K562 (cell line): ENCODE data around the gene OPRL1. TPM values are rescaled to one million over a fixed set of nuclear protein-coding genes. Genes with fewer than 3 reads are reported as not detected.
A peak's percentile ranks its signal among the peaks of the same experiment; 100 is the strongest.

ENCODE experiments used
- ATAC-seq: fragments of 200-7000 bp; cut with Tn5 transposase; 3 replicates; pipeline ENCODE4 v1.9.1; 2020; ENCODE audit warnings: moderate library complexity
- BruUV-seq: library from RNA; stranded (reverse); fragments of 400-500 nt; replicated peaks from 2 replicates; lab custom pipeline; 2021; lab: Mats Ljungman, UMichigan
- CTCF ChIA-PET: fragments of 300-600 bp; formaldehyde crosslinking; extraction: SDS; loops from one replicate; lab custom pipeline; 2021; ENCODE audit warnings: low intra/inter-chr PET ratio; lab: Yijun Ruan, JAX
- POLR2A ChIA-PET: fragments of 300-600, 350-650 bp; sonication (Branson Sonifier 250); formaldehyde crosslinking; extraction: SDS; loops from one replicate; lab custom pipeline; 2021; ENCODE audit warnings: antibody characterized with exemption, inconsistent platforms; lab: Yijun Ruan, JAX
- DNase-seq, 4 experiments: peaks; one replicate each; pipeline versions ENCODE4 v3.0.0 to v3.0.0-alpha.2; 2011 to 2018; ENCODE audit warnings: low spot score in 3 of 4, mixed read lengths in 3 of 4; ENCODE audit errors: extremely low read depth in 1 of 4
- FAIRE-seq: peaks from 2 replicates; lab custom pipeline; 2011; peaks lifted over from hg19 to GRCh38; lab: Jason Lieb, UNC
- H2AFZ ChIP-seq: 2 replicates; pipeline ENCODE4 v1.6.0; 2011; ENCODE audit warnings: low read depth, low read length, control low read depth, inconsistent platforms
- H3K27ac ChIP-seq: fragments of 200-600 bp; 3 replicates; pipeline ENCODE4 v1.8.0; 2011; ENCODE audit warnings: low read depth, mild to moderate bottlenecking, control low read depth, inconsistent platforms, low read length, moderate library complexity, mixed read lengths; ENCODE audit errors: extremely low read depth
- H3K27me3 ChIP-seq, 2 experiments: fragments of 300-600 bp in 1 of 2; 2 replicates in 1 of 2; 3 replicates in 1 of 2; pipeline versions ENCODE4 v1.6.0 to v1.8.0; 2011; ENCODE audit warnings: inconsistent platforms in 2 of 2, low read length in 2 of 2, mild to moderate bottlenecking in 1 of 2, mixed read lengths in 1 of 2, moderate library complexity in 1 of 2; ENCODE audit not compliant: control insufficient read depth in 2 of 2, insufficient read depth in 2 of 2
- H3K36me3 ChIP-seq: fragments of 300-600 bp; 3 replicates; pipeline ENCODE4 v1.8.0; 2011; ENCODE audit warnings: mild to moderate bottlenecking, low read length, inconsistent platforms; ENCODE audit not compliant: control insufficient read depth, insufficient read depth
- H3K4me1 ChIP-seq, 2 experiments: fragments of 200-600 bp in 1 of 2; replicated peaks in 1 of 2; 2 replicates in 1 of 2; 3 replicates in 1 of 2; pipeline versions ENCODE4 v1.5.1 to v1.8.0; 2011; ENCODE audit warnings: inconsistent platforms in 2 of 2, low read length in 2 of 2, mild to moderate bottlenecking in 1 of 2, mixed read lengths in 1 of 2, moderate library complexity in 1 of 2; ENCODE audit not compliant: control insufficient read depth in 2 of 2, insufficient read depth in 2 of 2
- H3K4me2 ChIP-seq: 2 replicates; pipeline ENCODE4 v1.6.1; 2011; ENCODE audit warnings: low read length, control low read depth, inconsistent platforms, mixed read lengths; ENCODE audit not compliant: insufficient read depth
- H3K4me3 ChIP-seq: fragments of 200-600 bp; sonication (generic), shearing (Covaris generic); 2 replicates; pipeline ENCODE4 v1.5.1; 2016; ENCODE audit warnings: control low read depth, inconsistent platforms
- H3K79me2 ChIP-seq: fragments of 200-600 bp; 3 replicates; pipeline ENCODE4 v1.8.0; 2011; ENCODE audit warnings: low read length, inconsistent platforms; ENCODE audit not compliant: control insufficient read depth, insufficient read depth
- H3K9ac ChIP-seq, 2 experiments: 2 replicates each; pipeline versions ENCODE4 v1.6.0 to v1.6.1; 2011; ENCODE audit warnings: low read depth in 2 of 2, low read length in 2 of 2, control low read depth in 1 of 2, inconsistent platforms in 1 of 2, mild to moderate bottlenecking in 1 of 2, mixed read lengths in 1 of 2; ENCODE audit not compliant: insufficient read depth in 1 of 2
- H3K9me1 ChIP-seq: one replicate; pipeline ENCODE4 v1.6.0; 2011; ENCODE audit warnings: inconsistent platforms, mild to moderate bottlenecking, low read length, moderate library complexity; ENCODE audit not compliant: control insufficient read depth, insufficient read depth
- H3K9me3 ChIP-seq: replicated peaks from 2 replicates; pipeline ENCODE4 v1.5.1; 2011; ENCODE audit warnings: low read depth, low read length, inconsistent platforms; ENCODE audit not compliant: control insufficient read depth, insufficient read depth
- H4K20me1 ChIP-seq: replicated peaks from 2 replicates; pipeline ENCODE4 v1.6.1; 2011; ENCODE audit warnings: low read length, inconsistent platforms, mixed read lengths; ENCODE audit not compliant: control insufficient read depth, insufficient read depth
- AFF4 ChIP-seq: sonication (generic); formaldehyde crosslinking; IDR thresholded peaks from 2 replicates; pipeline ENCODE4 v1.8.0; 2023; ENCODE audit warnings: mild to moderate bottlenecking, missing genetic modification reagents
- BRF2 ChIP-seq: IDR thresholded peaks from 3 replicates; pipeline ENCODE4 v1.6.1; 2011; ENCODE audit warnings: borderline replicate concordance, mild to moderate bottlenecking; ENCODE audit not compliant: insufficient read length, insufficient read depth
- HBP1 ChIP-seq: fragments of 450-650 bp; formaldehyde crosslinking; IDR thresholded peaks from 2 replicates; pipeline ENCODE4 v1.4.0; 2022; ENCODE audit warnings: missing genetic modification characterization
- NFIX ChIP-seq: fragments of 250-450 bp; sonication (Bioruptor Pico); IDR thresholded peaks from 2 replicates; pipeline ENCODE4 v1.4.0; 2020; ENCODE audit warnings: low read depth, mild to moderate bottlenecking, moderate library complexity
- PRPF4 ChIP-seq: fragments of 200-400 bp; formaldehyde crosslinking; IDR thresholded peaks from one replicate; pipeline ENCODE4 v1.6.1; 2017; ENCODE audit warnings: low read length, low read depth, mild to moderate bottlenecking; ENCODE audit not compliant: insufficient read depth, poor library complexity, severe bottlenecking
- TEAD4 ChIP-seq, 2 experiments: sonication (generic) in 1 of 2; formaldehyde crosslinking in 1 of 2; IDR thresholded peaks; 2 replicates each; pipeline versions ENCODE4 v1.6.1 to v1.8.0; 2012 to 2022; ENCODE audit warnings: borderline replicate concordance in 1 of 2, inconsistent platforms in 1 of 2, low read length in 1 of 2, mild to moderate bottlenecking in 1 of 2, missing genetic modification reagents in 1 of 2
- ZBTB7A ChIP-seq: IDR thresholded peaks from 2 replicates; pipeline ENCODE4 v1.6.1; 2011; ENCODE audit warnings: low read depth, mild to moderate bottlenecking, low read length, moderate library complexity, borderline replicate concordance; ENCODE audit not compliant: control insufficient read depth
- ZNF551 ChIP-seq: fragments of 250-450 bp; sonication (Bioruptor Pico); IDR thresholded peaks from 2 replicates; pipeline ENCODE4 v1.5.0; 2021; ENCODE audit warnings: mild to moderate bottlenecking, moderate library complexity
- ZNF592 ChIP-seq: fragments of 450-650 bp; IDR thresholded peaks from 2 replicates; pipeline ENCODE4 v1.6.1; 2017; ENCODE audit warnings: antibody characterized with exemption, mild to moderate bottlenecking
- WGBS: fragments of 100-300 bp; shearing (Covaris generic); methylation state at CpG from one replicate; pipeline ENCODE4 v1.1.6; 2016; ENCODE audit warnings: low coverage, mixed read lengths; ENCODE audit not compliant: insufficient coverage; ENCODE audit errors: missing lambda C conversion rate; 5-methylcytosine and 5-hydroxymethylcytosine counted together
- in situ Hi-C: fragments of 300-500 bp; cut with MboI; formaldehyde crosslinking; loops from 4 replicates; pipeline ENCODE4 v1.15.0; 2018; ENCODE audit warnings: inconsistent platforms, mixed read lengths
- intact Hi-C: fragments of 100-400 bp; cut with micrococcal nuclease; formaldehyde crosslinking; loops from 2 replicates; pipeline ENCODE4 v1.14.2; 2022
- polyA plus RNA-seq, 8 experiments: library from polyadenylated mRNA; depleted of rRNA in 4 of 8; stranded (reverse) in 5 of 8; unstranded in 3 of 8; fragments of >200 nt; fragmentation: Nextera tagmentation in 2 of 8; fragmentation: Illumina TruSeq in 1 of 8; extraction: Ambion mirVana in 2 of 8; extraction: Trizol in 1 of 8; gene quantifications; 2 replicates each; pipeline versions ENCODE4 v1.2.1 to v1.2.3, GENCODE V29; 2011 to 2014; ENCODE audit warnings: inconsistent platforms in 1 of 8, missing spikeins in 1 of 8
- total RNA-seq, 7 experiments: library from RNA; depleted of rRNA in 6 of 7; stranded (reverse); fragments of >200 nt in 6 of 7; fragmentation: Illumina TruSeq in 2 of 7; extraction: Trizol in 2 of 7; gene quantifications; 2 replicates each; pipeline versions ENCODE4 v1.2.1 to v1.2.3, GENCODE V29; 2011 to 2021; ENCODE audit warnings: low replicate concordance in 1 of 7

The OPRL1 gene
- total and polyA plus RNA-seq, 9 of the 15 experiments (the other 6 are each of a cell fraction or from before 2014, with no cell fraction given) = 0.06 to 0.33 (median 0.11) TPM; not detected in 2

- peak overlapping the region in 1 of 2 experiments; percentile 35; a peak in 1 of 4 replicates for H3K9ac ChIP-seq
- FAIRE-seq (no peak), DNase-seq (no peak), ATAC-seq (no peak)
- 9% methylated on average over 13 of the region's 23 CpGs for whole genome bisulfite sequencing
- in situ Hi-C loops = no loop called here
- CTCF ChIA-PET = no interaction called here
- H4K20me1 ChIP-seq = peaks cover 3% of the 10 kb centered on the region; the same call in 1 of the 2 replicates
- no peak overlapping the region for H3K4me2 ChIP-seq
- intact Hi-C loops = no loop called here
- H3K9me3 ChIP-seq = peaks cover 2% of the 10 kb centered on the region; the same call in 1 of the 2 replicates
- no peak overlapping the region for H3K27ac ChIP-seq
- BruUV-seq = no TSS peak
- peaks cover 6 to 37% of the 10 kb centered on the region in 2 experiments; a peak in 4 of 5 replicates for H3K27me3 ChIP-seq
- no peak overlapping the region for H2AFZ ChIP-seq
- H3K4me3 ChIP-seq = no peak overlapping the region
- no peaks in the 10 kb centered on the region for H3K9me1 ChIP-seq
- H3K36me3 ChIP-seq = no peaks in the 10 kb centered on the region
- H3K4me1 ChIP-seq = peaks cover 3 to 55% of the 10 kb centered on the region in 2 experiments; a peak in 3 of 5 replicates
- POLR2A ChIA-PET = interaction anchor here (0.5 to 1.4 kb wide), 2 partner anchors 12 to 468 kb away, joined by 3 read pairs; no protein-coding TSS in a partner anchor
- H3K79me2 ChIP-seq = no peaks in the 10 kb centered on the region
- no peak for TF ChIP-seq ZNF551 (CRISPR knock-in tag)
- TF ChIP-seq BRF2 = no peak
- TF ChIP-seq HBP1 (CRISPR knock-in tag) = no peak
- TF ChIP-seq AFF4 (CRISPR knock-in tag) = no peak
- no peak for TF ChIP-seq PRPF4
- peak; percentile 33; the same call in 1 of the 2 replicates for TF ChIP-seq ZBTB7A
- TF ChIP-seq TEAD4 (IDR thresholded peaks at IDR 0.05; ENCODE audit: low read length) = no peak
- no peak for TF ChIP-seq TEAD4 (CRISPR knock-in tag; IDR thresholded peaks at IDR 0.05; ENCODE audit: borderline replicate concordance)
- TF ChIP-seq NFIX (CRISPR knock-in tag) = no peak
- no peak for TF ChIP-seq ZNF592
Observed at GRCh38 chr20:64084685-64085152, 4.8 kb downstream of the OPRL1 start.
